H1 (cell line): ENCODE measurements around the gene MZF1. TPM values are rescaled to one million over a fixed set of nuclear protein-coding genes. Genes with fewer than 3 reads are reported as not detected.
A peak's percentile ranks its signal among the peaks of the same experiment; 100 is the strongest.

Source experiments
- CTCF ChIA-PET: fragments of 300-600 bp; sonication (Branson Sonifier 250); formaldehyde crosslinking; loops from one replicate; lab custom pipeline; 2021; ENCODE audit not compliant: partially characterized antibody; lab: Charles Lee
- POLR2A ChIA-PET: fragments of 300-600 bp; sonication (Branson Sonifier 250); formaldehyde crosslinking; loops from one replicate; lab custom pipeline; 2021; ENCODE audit warnings: inconsistent platforms; ENCODE audit not compliant: partially characterized antibody; lab: Charles Lee
- DNase-seq, 2 experiments: peaks; one replicate each; pipeline versions ENCODE4 v3.0.0 to v3.0.0-alpha.2; 2010 to 2022; ENCODE audit warnings: low spot score in 2 of 2, low read depth in 1 of 2, mixed read lengths in 1 of 2
- FAIRE-seq: peaks from 2 replicates; lab custom pipeline; 2011; peaks lifted over from hg19 to GRCh38; lab: Jason Lieb, UNC
- H2AFZ ChIP-seq: 2 replicates; pipeline ENCODE4 v1.8.1; 2012; ENCODE audit warnings: low read length, inconsistent platforms
- H2AK5ac ChIP-seq: 2 replicates; pipeline ENCODE4 v1.6.1; 2013; ENCODE audit warnings: low read depth, low read length
- H2BK120ac ChIP-seq: replicated peaks from 2 replicates; pipeline ENCODE3; 2013; ENCODE audit warnings: low read depth, low read length, inconsistent platforms
- H2BK12ac ChIP-seq: 2 replicates; pipeline ENCODE4 v1.6.1; 2013; ENCODE audit warnings: low read depth, low read length
- H2BK15ac ChIP-seq: 2 replicates; pipeline ENCODE4 v1.6.1; 2013; ENCODE audit warnings: low read length
- H2BK20ac ChIP-seq: 2 replicates; pipeline ENCODE4 v1.6.1; 2013; ENCODE audit warnings: low read length
- H2BK5ac ChIP-seq: 2 replicates; pipeline ENCODE4 v1.6.1; 2013; ENCODE audit warnings: low read depth, low read length
- H3K14ac ChIP-seq: 2 replicates; pipeline ENCODE4 v1.6.1; 2013; ENCODE audit warnings: inconsistent platforms; ENCODE audit not compliant: insufficient read length
- H3K18ac ChIP-seq: 2 replicates; pipeline ENCODE4 v1.6.1; 2013; ENCODE audit warnings: low read length; ENCODE audit errors: extremely low read depth
- H3K23ac ChIP-seq: 2 replicates; pipeline ENCODE4 v1.6.1; 2013; ENCODE audit warnings: inconsistent platforms; ENCODE audit not compliant: insufficient read length
- H3K23me2 ChIP-seq: 2 replicates; pipeline ENCODE4 v1.6.1; 2013; ENCODE audit warnings: low read depth, low read length
- H3K27ac ChIP-seq: 2 replicates; pipeline ENCODE4 v1.6.1; 2011; ENCODE audit warnings: low read depth, low read length, inconsistent platforms
- H3K27me3 ChIP-seq, 4 experiments: replicated peaks in 1 of 4; 1 replicate in 1 of 4; 2 replicates in 3 of 4; pipeline versions ENCODE4 v1.6.1 to v1.8.1; 2011 to 2013; ENCODE audit warnings: low read length in 3 of 4, mild to moderate bottlenecking in 3 of 4, inconsistent platforms in 2 of 4, mixed read lengths in 2 of 4, moderate library complexity in 1 of 4; ENCODE audit not compliant: control insufficient read depth in 3 of 4, insufficient read depth in 3 of 4; ENCODE audit errors: extremely low read depth in 1 of 4
- H3K36me3 ChIP-seq, 4 experiments: 2 replicates each; pipeline versions ENCODE4 v1.6.1 to v1.8.1; 2011 to 2013; ENCODE audit warnings: mild to moderate bottlenecking in 4 of 4, low read length in 3 of 4, moderate library complexity in 2 of 4, control low read depth in 1 of 4, inconsistent platforms in 1 of 4; ENCODE audit not compliant: insufficient read depth in 4 of 4, control insufficient read depth in 2 of 4
- H3K4ac ChIP-seq: replicated peaks from 2 replicates; pipeline ENCODE3; 2013; ENCODE audit warnings: low read length, low read depth, mixed read lengths, inconsistent platforms; ENCODE audit not compliant: insufficient read length
- H3K4me1 ChIP-seq, 4 experiments: replicated peaks in 1 of 4; 1 replicate in 1 of 4; 2 replicates in 3 of 4; pipeline versions ENCODE4 v1.6.1 to v1.8.1; 2011 to 2013; ENCODE audit warnings: low read length in 3 of 4, inconsistent platforms in 2 of 4, mixed read lengths in 1 of 4; ENCODE audit not compliant: insufficient read depth in 4 of 4, control insufficient read depth in 3 of 4
- H3K4me2 ChIP-seq, 2 experiments: 2 replicates each; pipeline versions ENCODE4 v1.6.1 to v1.8.1; 2011 to 2013; ENCODE audit warnings: low read depth in 2 of 2, low read length in 2 of 2, control low read depth in 1 of 2, inconsistent platforms in 1 of 2, mild to moderate bottlenecking in 1 of 2; ENCODE audit not compliant: insufficient read depth in 1 of 2
- H3K4me3 ChIP-seq, 4 experiments: fragments of 200-600, 300-600 bp in 1 of 4; sonication (generic), shearing (Covaris generic), sonication (Bioruptor Twin) in 1 of 4; 2 replicates each; pipeline versions ENCODE4 v1.5.1 to v1.8.1; 2011 to 2016; ENCODE audit warnings: low read length in 4 of 4, low read depth in 3 of 4, control low read depth in 2 of 4, inconsistent platforms in 2 of 4, mild to moderate bottlenecking in 2 of 4, mixed read lengths in 1 of 4, moderate library complexity in 1 of 4; ENCODE audit not compliant: insufficient read depth in 2 of 4; ENCODE audit errors: extremely low read depth in 1 of 4
- H3K56ac ChIP-seq: replicated peaks from 2 replicates; pipeline ENCODE3; 2013; ENCODE audit warnings: low read depth, mild to moderate bottlenecking, mixed read lengths, low read length, inconsistent platforms; ENCODE audit not compliant: insufficient read length
- H3K79me1 ChIP-seq: 2 replicates; pipeline ENCODE4 v1.6.1; 2013; ENCODE audit warnings: low read depth, low read length, control low read depth
- H3K79me2 ChIP-seq, 2 experiments: 2 replicates each; pipeline versions ENCODE4 v1.6.1 to v1.8.1; 2012 to 2013; ENCODE audit warnings: low read length in 2 of 2, mild to moderate bottlenecking in 2 of 2, inconsistent platforms in 1 of 2; ENCODE audit not compliant: insufficient read depth in 2 of 2, control insufficient read depth in 1 of 2
- H3K9ac ChIP-seq, 4 experiments: replicated peaks in 1 of 4; 1 replicate in 1 of 4; 2 replicates in 3 of 4; pipeline versions ENCODE4 v1.6.1 to v1.8.1; 2011 to 2013; ENCODE audit warnings: low read depth in 3 of 4, low read length in 3 of 4, control low read depth in 2 of 4, mild to moderate bottlenecking in 2 of 4, moderate library complexity in 2 of 4, inconsistent platforms in 1 of 4; ENCODE audit errors: extremely low read depth in 1 of 4
- H3K9me3 ChIP-seq, 2 experiments: 2 replicates each; pipeline versions ENCODE4 v1.6.1 to v1.8.1; 2012 to 2013; ENCODE audit warnings: mild to moderate bottlenecking in 2 of 2, moderate library complexity in 2 of 2, control low read depth in 1 of 2, inconsistent platforms in 1 of 2, low read depth in 1 of 2, low read length in 1 of 2, mixed read lengths in 1 of 2; ENCODE audit not compliant: insufficient read depth in 2 of 2
- H4K20me1 ChIP-seq, 2 experiments: replicated peaks in 1 of 2; 2 replicates each; pipeline versions ENCODE3 to v1.8.1; 2011 to 2013; ENCODE audit warnings: inconsistent platforms in 2 of 2, low read length in 2 of 2, mild to moderate bottlenecking in 1 of 2; ENCODE audit not compliant: insufficient read depth in 2 of 2, control insufficient read depth in 1 of 2
- H4K5ac ChIP-seq: 2 replicates; pipeline ENCODE4 v1.6.1; 2013; ENCODE audit warnings: low read length, low read depth, mixed read lengths, inconsistent platforms; ENCODE audit not compliant: insufficient read length
- H4K8ac ChIP-seq: 2 replicates; pipeline ENCODE4 v1.8.0; 2013; ENCODE audit warnings: mild to moderate bottlenecking, moderate library complexity, low read length, inconsistent platforms; ENCODE audit not compliant: insufficient read depth; ENCODE audit errors: extremely low read depth
- H4K91ac ChIP-seq: replicated peaks from 2 replicates; pipeline ENCODE3; 2013; ENCODE audit warnings: low read length, mixed read lengths, inconsistent platforms; ENCODE audit not compliant: insufficient read length
- FOSL1 ChIP-seq: IDR thresholded peaks from 2 replicates; pipeline ENCODE4 v1.6.1; 2011; ENCODE audit warnings: mild to moderate bottlenecking, low read depth, low read length, moderate library complexity; ENCODE audit not compliant: insufficient read depth
- RFX5 ChIP-seq: IDR thresholded peaks from 2 replicates; pipeline ENCODE4 v1.6.1; 2011; ENCODE audit warnings: low read depth, low read length, improper control_type of control experiment, borderline replicate concordance
- SAP30 ChIP-seq: fragments of 300-600 bp; sonication (generic); IDR thresholded peaks from 2 replicates; pipeline ENCODE4 v1.7.1; 2012; ENCODE audit warnings: low read length, moderate library complexity, mild to moderate bottlenecking, inconsistent platforms; ENCODE audit not compliant: insufficient read depth, insufficient replicate concordance
- TAF1 ChIP-seq: IDR thresholded peaks from 2 replicates; pipeline ENCODE4 v1.6.1; 2011; ENCODE audit warnings: mild to moderate bottlenecking, low read depth, low read length
- WGBS, 2 experiments: shearing (Covaris generic) in 1 of 2; methylation state at CpG; one replicate each; pipeline versions ENCODE4 v1.1.6 to v1.1.7; 2013 to 2015; ENCODE audit warnings: low lambda C conversion rate in 2 of 2, mixed read lengths in 2 of 2, inconsistent platforms in 1 of 2, low coverage in 1 of 2, missing lambda C conversion rate in 1 of 2; ENCODE audit not compliant: insufficient replicate concordance in 2 of 2, insufficient coverage in 1 of 2, insufficient read length in 1 of 2; ENCODE audit errors: extremely low coverage in 1 of 2, missing lambda C conversion rate in 1 of 2; 5-methylcytosine and 5-hydroxymethylcytosine counted together
- polyA plus RNA-seq, 7 experiments: library from polyadenylated mRNA; depleted of rRNA in 3 of 7; stranded (reverse) in 5 of 7; unstranded in 2 of 7; fragments of >200 nt in 5 of 7; fragments of 200-250 nt in 2 of 7; gene quantifications; 1 replicate in 5 of 7; 2 replicates in 1 of 7; 4 replicates in 1 of 7; pipeline versions ENCODE4 v1.2.1 to v1.2.3, GENCODE V29; 2011 to 2013; ENCODE audit warnings: missing spikeins in 2 of 7, mixed read lengths in 2 of 7
- total RNA-seq: library from RNA; stranded (reverse); fragmentation: NEBNext Ultra II Directional; extraction: Animal tissue kit (Norgen Biotek cat#: 25700); gene quantifications from 2 replicates; pipeline ENCODE4 v1.2.1, GENCODE V29; 2021

MZF1 gene
- total and polyA plus RNA-seq, 2 of the 8 experiments (the other 6 are each of a cell fraction or from before 2014, with no cell fraction given): 15.2 to 25.0 TPM

DNA sequence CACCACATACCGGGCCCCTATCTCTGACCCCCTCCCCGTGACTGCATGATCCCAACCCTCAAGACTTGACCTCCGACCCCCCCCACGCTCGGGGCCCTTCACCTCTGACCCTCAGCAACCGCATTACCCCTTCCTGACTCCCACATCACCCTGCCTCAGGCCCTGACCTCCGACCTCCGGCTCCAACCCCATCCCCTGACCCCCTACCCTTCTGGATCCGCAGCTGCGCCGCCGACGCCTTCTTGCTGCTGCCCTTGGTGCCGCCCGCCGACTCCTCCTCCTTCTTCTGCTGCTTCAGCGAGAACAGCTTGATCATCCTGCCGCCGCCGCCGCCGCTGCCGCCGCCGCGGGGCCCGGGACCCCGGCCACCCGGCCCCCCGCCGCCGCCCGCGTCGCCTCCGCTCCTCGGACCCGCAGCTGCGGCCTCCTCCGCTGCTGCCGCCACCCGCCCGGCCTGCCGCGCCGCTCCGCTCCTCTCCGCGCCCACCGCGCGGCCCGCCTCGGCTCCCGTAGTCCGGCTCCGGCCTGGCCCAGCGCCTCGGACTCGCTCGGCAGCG is 15.0 kb downstream of the MZF1 start, which contains the start of gene UBE2M:
Gene UBE2M, minus strand, starts transcription at position 546 of the 557 bp plus-strand sequence. Its CDS starts 230 bp downstream, at position 316.
- Histone ChIP-seq H4K8ac (peak within 1 kb of the TSS; percentile 99), H2AK5ac (peak within 1 kb of the TSS; percentile 84), H2BK20ac (0 out of 2 replicates have a peak within 1 kb of the TSS, but pooled peaks have one; percentile 48), H3K23ac (no peak within 1 kb of the TSS), H3K27me3 (peaks cover 0 to 8% (median 2%) of the 10 kb centered on the region in 4 experiments; a peak in 4 of 7 replicates), H3K4ac (peak within 1 kb of the TSS; percentile 95), H2BK5ac (peak within 1 kb of the TSS; percentile 100), H4K20me1 (peaks cover 0 to 7% of the 10 kb centered on the region in 2 experiments), H3K79me1 (peaks cover 4% of the 10 kb centered on the region), H3K9me3 (no peaks in the 10 kb centered on the region), H4K91ac (peak within 1 kb of the TSS; percentile 100), H3K4me3 (peak within 1 kb of the TSS; percentile 76 to 97 (median 90)), H2BK15ac (peak within 1 kb of the TSS; percentile 97), H4K5ac (peak within 1 kb of the TSS; percentile 99), H2BK120ac (peak within 1 kb of the TSS; percentile 76), H3K4me2 (peak within 1 kb of the TSS; percentile 87 to 96), H3K79me2 (peaks cover 7 to 19% of the 10 kb centered on the region in 2 experiments), H3K23me2 (peaks cover 35% of the 10 kb centered on the region), H3K4me1 (peaks cover 0 to 41% (median 23%) of the 10 kb centered on the region in 4 experiments; a peak in 6 of 7 replicates), H3K18ac (peak within 1 kb of the TSS; percentile 100), H2AFZ (no peak within 1 kb of the TSS), H3K56ac (peak within 1 kb of the TSS; percentile 98), H2BK12ac (peak within 1 kb of the TSS; percentile 95), H3K14ac (no peak within 1 kb of the TSS), H3K9ac (peak within 1 kb of the TSS; percentile 98 to 100 (median 98)), H3K36me3 (peaks cover 6 to 15% (median 10%) of the 10 kb centered on the region in 4 experiments), H3K27ac (peak within 1 kb of the TSS; percentile 98)
- TF ChIP-seq RFX5 (no peak), FOSL1 (no peak), TAF1 (peak; percentile 45; the same call in 1 of the 2 replicates), SAP30 (peak; percentile 40)
- 0% methylated on average over 6 of the region's 62 CpGs; no CpG with 5 or more reads in 1 of the 2 experiments for WGBS, 2 experiments
- POLR2A ChIA-PET: interaction anchor here (2.8 to 17.2 kb wide), 5 partner anchors 9 to 39 kb away, joined by 19 to 434 read pairs (median 80); partner anchors contain the start of genes CHMP2A, MZF1, SLC27A5 and TRIM28
- no peak for DNase-seq
- CTCF ChIA-PET: interaction anchor here (0.8 to 7.3 kb wide), 4 partner anchors 14 to 44 kb away, joined by 3 to 35 read pairs (median 6); partner anchors contain the start of gene ZBTB45
- FAIRE-seq: no peak
